MM.1S (cell line): ENCODE data around the gene ZKSCAN8.

ENCODE experiments used
- CTCF ChIP-seq: fragments of 300-600 bp; sonication (generic); IDR thresholded peaks from 2 replicates; pipeline ENCODE4 v1.5.1; 2016; ENCODE audit warnings: antibody characterized with exemption, low read length, mixed read lengths
- EZH2 ChIP-seq: fragments of 300-600 bp; sonication (generic); optimal IDR thresholded peaks from 2 replicates; pipeline ENCODE3; 2017; ENCODE audit warnings: low read depth, mild to moderate bottlenecking, antibody characterized with exemption, low read length, mixed read lengths
- EZH2phosphoT487 ChIP-seq: fragments of 300-600 bp; sonication (generic); IDR thresholded peaks from 2 replicates; pipeline ENCODE4 v1.6.1; 2018; ENCODE audit warnings: antibody characterized with exemption, low read length

- TF ChIP-seq CTCF = no peak
- no peak for TF ChIP-seq EZH2
- TF ChIP-seq EZH2phosphoT487 = no peak
These were observed 29.6 kb downstream of the ZKSCAN8 start for GRCh38 chr6:28171271-28171670.
